ENCODE results near the gene BCAS3. TPM values are rescaled to one million over a fixed set of nuclear protein-coding genes. Genes with fewer than 3 reads are reported as not detected.

The BCAS3 gene
- total RNA-seq, 4 donors from 2014 or later = 18.2 to 60.6 (median 23.4) TPM

DNA sequence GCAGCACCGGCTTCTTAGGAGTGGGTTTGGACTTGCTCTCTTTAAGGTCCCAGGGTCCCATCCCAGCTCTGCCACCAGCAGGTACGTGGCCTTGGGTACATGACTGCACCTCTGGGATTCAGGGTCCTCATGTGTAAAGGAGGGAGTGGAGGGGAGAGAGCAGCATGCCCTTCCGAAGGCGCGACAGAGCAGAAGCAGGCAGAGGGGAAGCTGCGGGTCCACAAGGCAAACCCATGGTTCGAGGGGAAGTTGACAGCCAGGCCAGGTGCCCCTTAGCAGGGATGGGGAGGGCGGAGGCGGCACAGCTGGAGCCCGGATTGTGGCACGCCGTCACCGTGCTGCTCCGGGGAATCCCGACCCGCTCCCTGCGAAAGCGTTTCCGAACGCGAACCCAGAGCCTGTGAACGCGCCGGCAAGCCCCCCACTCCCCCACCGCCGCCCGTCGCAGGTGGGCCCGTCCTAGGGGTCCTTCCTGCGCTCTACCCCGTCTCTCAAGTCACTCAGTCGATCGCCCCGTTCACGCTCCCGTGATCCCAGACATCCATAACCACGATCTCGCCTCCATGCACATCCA lies 717.8 kb downstream of the BCAS3 start:
- intact Hi-C loops (cut with DNase I; ENCODE audit: low total_unique reads) (loop anchor here (10.0 kb wide), 1 partner anchor 261 kb away; no protein-coding TSS in a partner anchor), in situ Hi-C loops (cut with MboI; ENCODE audit: low sequenced_read_pairs in 4 of 4) (loop anchor here (10.0 to 25.0 kb wide), 5 partner anchors 383 to 683 kb away; no protein-coding TSS in a partner anchor)
- Histone ChIP-seq H3K27me3 (peaks cover 43 to 47% (median 43%) of the 10 kb centered on the region in 3 donors), H3K36me3 (no peaks in the 10 kb centered on the region), H3K4me3 (peak overlapping the region in 3 of 4 donors; percentile 20 to 78 (median 56)), H3K9me3 (no peaks in the 10 kb centered on the region), H3K4me1 (peaks cover 22 to 25% of the 10 kb centered on the region in 2 donors), H3K27ac (peak overlapping the region; percentile 54 to 75 (median 66))
- TF ChIP-seq, protein P1, sequence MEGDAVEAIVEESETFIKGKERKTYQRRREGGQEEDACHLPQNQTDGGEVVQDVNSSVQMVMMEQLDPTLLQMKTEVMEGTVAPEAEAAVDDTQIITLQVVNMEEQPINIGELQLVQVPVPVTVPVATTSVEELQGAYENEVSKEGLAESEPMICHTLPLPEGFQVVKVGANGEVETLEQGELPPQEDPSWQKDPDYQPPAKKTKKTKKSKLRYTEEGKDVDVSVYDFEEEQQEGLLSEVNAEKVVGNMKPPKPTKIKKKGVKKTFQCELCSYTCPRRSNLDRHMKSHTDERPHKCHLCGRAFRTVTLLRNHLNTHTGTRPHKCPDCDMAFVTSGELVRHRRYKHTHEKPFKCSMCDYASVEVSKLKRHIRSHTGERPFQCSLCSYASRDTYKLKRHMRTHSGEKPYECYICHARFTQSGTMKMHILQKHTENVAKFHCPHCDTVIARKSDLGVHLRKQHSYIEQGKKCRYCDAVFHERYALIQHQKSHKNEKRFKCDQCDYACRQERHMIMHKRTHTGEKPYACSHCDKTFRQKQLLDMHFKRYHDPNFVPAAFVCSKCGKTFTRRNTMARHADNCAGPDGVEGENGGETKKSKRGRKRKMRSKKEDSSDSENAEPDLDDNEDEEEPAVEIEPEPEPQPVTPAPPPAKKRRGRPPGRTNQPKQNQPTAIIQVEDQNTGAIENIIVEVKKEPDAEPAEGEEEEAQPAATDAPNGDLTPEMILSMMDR (IDR thresholded peaks at IDR 0.05 in 4 of 5, conservative IDR thresholded peaks at IDR 0.05 in 1 of 5) = no peak
- no peak for TF ChIP-seq POLR2A (IDR thresholded peaks at IDR 0.05)
- ATAC-seq = no peak
- DNase-seq = no peak

DNA sequence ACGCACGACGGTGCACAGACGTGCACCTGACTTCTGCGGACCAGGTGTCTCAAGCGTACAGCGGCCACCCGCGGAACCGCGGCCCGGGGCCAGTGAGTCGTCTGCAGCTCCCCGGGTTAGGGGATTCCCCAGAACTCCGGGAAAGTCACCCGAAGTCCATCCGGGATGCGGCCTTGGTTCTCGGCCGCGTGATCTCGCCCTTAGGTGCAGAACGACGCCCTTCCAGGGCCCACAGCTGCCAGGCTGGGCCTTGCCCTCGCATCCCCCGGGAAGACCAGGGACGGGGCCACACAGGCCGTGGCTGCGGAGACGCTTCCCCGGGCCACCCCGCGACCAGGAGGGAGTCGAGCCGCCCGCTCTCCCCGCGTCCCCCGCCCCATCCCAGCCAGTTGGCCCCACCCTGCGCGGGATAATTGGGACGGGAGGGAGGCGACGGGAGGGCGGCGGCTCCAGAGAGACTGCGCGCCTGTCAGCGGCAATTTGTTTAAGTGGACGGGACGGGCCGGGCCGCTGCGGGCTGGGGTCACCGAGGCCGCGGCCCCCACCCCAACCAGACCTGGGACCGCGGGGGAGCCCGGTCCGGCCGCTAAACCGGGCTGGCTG lies 718.4 kb downstream of the BCAS3 start:
- no peak for ATAC-seq
- Histone ChIP-seq H3K4me1 (peaks cover 22 to 31% of the 10 kb centered on the region in 2 donors), H3K9me3 (no peaks in the 10 kb centered on the region), H3K4me3 (peak overlapping the region; percentile 22 to 78 (median 64)), H3K27me3 (peaks cover 48 to 53% (median 49%) of the 10 kb centered on the region in 3 donors), H3K36me3 (no peaks in the 10 kb centered on the region), H3K27ac (peak overlapping the region; percentile 54 to 75 (median 66))
- TF ChIP-seq, protein P1 (IDR thresholded peaks at IDR 0.05 in 4 of 5, conservative IDR thresholded peaks at IDR 0.05 in 1 of 5) = no peak
- in situ Hi-C loops (cut with MboI; ENCODE audit: low sequenced_read_pairs in 4 of 4) (loop anchor here (10.0 to 25.0 kb wide), 5 partner anchors 384 to 684 kb away; no protein-coding TSS in a partner anchor), intact Hi-C loops (cut with DNase I; ENCODE audit: low total_unique reads) (loop anchor here (10.0 kb wide), 1 partner anchor 261 kb away; no protein-coding TSS in a partner anchor)
- no peak for DNase-seq

DNA sequence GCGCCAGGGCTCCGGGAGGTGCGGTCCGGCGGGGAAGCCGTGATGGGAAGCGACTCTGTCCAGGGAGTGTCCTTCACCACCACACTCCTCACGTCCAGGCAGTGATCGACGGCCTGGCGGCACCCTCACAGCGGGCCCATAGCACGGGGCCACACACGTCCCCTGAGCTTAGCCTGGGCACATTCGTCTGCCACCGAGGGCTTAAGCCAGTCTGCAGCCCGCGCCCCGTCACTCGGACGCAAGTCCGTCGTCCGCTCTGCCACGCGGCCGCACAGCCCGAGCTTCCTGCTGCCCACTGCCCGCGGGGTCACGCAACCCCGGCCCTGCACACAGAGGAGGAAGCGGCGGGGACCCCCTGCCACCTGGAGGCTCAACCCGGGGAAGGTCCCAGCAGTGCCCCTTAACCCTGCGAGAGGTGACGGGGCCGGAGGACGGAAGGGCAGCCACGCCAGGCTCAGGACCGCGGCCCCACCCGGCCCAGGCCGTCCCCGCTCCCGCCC lies 719.0 kb downstream of the BCAS3 start:
- ATAC-seq (no peak), DNase-seq (no peak)
- Histone ChIP-seq H3K9me3 (no peaks in the 10 kb centered on the region), H3K27me3 (peaks cover 54 to 58% (median 55%) of the 10 kb centered on the region in 3 donors), H3K4me3 (peak overlapping the region; percentile 22 to 78 (median 64)), H3K27ac (peak overlapping the region; percentile 54 to 75 (median 66)), H3K4me1 (peaks cover 22 to 32% of the 10 kb centered on the region in 2 donors), H3K36me3 (no peaks in the 10 kb centered on the region)
- intact Hi-C loops (cut with DNase I; ENCODE audit: low total_unique reads) (loop anchor here (10.0 kb wide), 1 partner anchor 262 kb away; no protein-coding TSS in a partner anchor), in situ Hi-C loops (cut with MboI; ENCODE audit: low sequenced_read_pairs in 4 of 4) (loop anchor here (10.0 to 25.0 kb wide), 5 partner anchors 384 to 684 kb away; no protein-coding TSS in a partner anchor)
- no peak for TF ChIP-seq POLR2A (IDR thresholded peaks at IDR 0.05)
- TF ChIP-seq, protein P1 (IDR thresholded peaks at IDR 0.05 in 4 of 5, conservative IDR thresholded peaks at IDR 0.05 in 1 of 5) = no peak

DNA sequence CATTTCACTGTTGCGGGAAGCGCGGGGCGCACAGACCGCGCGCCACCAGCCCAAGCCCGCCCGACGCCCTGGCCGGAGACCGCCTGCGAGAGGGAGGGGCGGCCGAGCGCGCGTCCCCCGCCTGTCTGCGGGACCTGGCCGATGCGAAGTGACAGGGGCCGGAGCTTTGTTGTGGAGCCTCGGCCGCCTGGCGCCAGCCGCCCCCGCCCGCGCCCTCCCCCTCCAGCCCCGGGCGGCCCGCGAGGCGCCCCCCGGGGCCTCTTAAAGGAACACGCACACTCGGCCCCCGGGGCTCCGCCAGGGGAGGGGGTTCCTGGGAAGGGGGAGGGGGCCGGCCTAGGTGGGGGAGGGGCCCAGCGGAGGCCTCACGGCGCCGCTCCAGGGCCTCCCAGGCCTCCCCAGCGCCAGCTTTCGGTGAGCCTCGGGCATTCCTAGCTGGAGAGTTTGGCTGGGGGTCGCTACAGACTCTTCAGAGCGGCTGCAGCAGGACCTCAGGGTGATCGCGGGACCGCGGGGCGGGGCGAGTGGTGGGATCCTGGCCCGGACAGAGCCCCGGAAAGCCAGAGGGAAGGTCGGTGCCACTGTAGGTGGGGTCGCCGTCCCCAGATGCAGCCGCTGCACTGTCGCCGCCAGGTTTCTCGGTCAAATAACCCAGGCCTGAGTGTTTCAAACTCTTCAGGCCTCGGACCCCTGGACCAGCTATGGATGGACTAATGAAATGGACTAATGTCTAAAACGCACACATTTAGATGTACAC lies 719.6 kb downstream of the BCAS3 start:
- no peaks in the 10 kb centered on the region for H3K36me3 ChIP-seq
- in situ Hi-C loops (cut with MboI; ENCODE audit: low sequenced_read_pairs in 4 of 4) = loop anchor here (10.0 to 25.0 kb wide), 5 partner anchors 385 to 685 kb away; no protein-coding TSS in a partner anchor
- intact Hi-C loops (cut with DNase I; ENCODE audit: low total_unique reads) = loop anchor here (10.0 kb wide), 1 partner anchor 262 kb away; no protein-coding TSS in a partner anchor
- H3K27ac ChIP-seq = peak overlapping the region; percentile 54 to 75 (median 66)
- TF ChIP-seq, protein P1 (IDR thresholded peaks at IDR 0.05 in 4 of 5, conservative IDR thresholded peaks at IDR 0.05 in 1 of 5) = no peak
- no peak for TF ChIP-seq POLR2A (IDR thresholded peaks at IDR 0.05)
- ATAC-seq (no peak), DNase-seq (no peak)
- H3K4me3 ChIP-seq = peak overlapping the region; percentile 39 to 78 (median 64)
- H3K9me3 ChIP-seq = no peaks in the 10 kb centered on the region
- H3K27me3 ChIP-seq = peaks cover 56 to 65% (median 61%) of the 10 kb centered on the region in 3 donors
- peaks cover 22 to 32% of the 10 kb centered on the region in 2 donors for H3K4me1 ChIP-seq
